Superior temporal gyrus (tissue), 1 donor: ENCODE results near the gene MFNG.

ENCODE experiments used
- DNase-seq: peaks from one replicate; pipeline ENCODE4 v3.0.0-alpha.2; 2016; ENCODE audit errors: extremely low spot score

Gene MFNG

DNA sequence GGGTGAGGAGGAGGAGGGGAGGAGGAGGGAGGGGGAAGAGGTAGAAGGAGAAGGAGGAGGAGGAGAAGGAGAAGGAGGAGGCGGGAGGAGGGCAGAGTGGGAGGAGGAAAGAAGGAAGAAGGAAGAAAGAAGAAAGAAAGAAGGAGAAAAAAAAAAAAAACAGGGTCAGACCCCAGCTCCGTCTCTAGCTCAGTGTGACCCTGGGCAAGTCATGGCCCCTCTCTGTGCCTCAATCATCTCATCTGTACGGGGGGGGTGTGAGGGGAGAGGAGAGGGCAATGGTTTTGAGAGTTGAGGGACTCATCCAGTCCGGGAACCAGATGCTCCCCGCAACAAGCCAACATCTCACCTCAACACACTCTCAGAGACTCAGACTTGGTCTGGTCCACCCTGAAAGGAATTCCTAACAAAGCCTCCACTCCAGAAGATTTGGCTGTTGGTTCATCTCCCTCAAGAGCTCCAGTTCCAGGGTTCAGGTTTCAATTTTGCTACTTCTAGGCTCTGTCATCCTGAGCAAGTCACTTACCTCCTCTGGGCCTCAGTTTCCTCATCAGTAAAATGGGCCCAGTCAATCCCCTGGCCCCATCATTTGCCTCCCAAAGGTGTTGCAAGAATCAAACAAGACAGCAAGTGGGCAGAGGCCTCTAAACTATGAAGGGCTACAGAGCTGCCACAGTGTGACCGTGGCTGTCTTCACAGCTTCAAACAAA lies 25.4 kb upstream of the MFNG start:
- DNase-seq = no peak

DNA sequence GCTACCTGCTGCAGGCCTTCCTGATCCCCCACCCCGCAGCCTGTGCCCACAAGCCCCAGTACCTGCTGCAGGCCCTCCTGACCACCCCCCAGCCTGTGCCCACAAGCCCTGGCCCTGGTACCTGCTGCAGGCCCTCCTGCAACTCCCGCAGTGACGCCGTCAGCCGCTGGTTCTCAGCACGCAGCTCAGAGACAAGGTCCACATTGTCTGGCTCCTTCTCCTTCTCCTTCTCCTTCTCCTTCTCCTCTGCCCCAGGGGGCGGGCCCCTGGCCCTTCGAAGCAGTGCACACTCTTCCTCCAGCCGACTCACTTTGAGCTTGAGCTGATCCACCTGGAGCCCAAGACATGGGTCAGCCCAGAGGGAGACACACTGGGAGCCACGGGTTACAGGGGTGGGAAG lies 23.9 kb upstream of the MFNG start:
- no peak for DNase-seq

DNA sequence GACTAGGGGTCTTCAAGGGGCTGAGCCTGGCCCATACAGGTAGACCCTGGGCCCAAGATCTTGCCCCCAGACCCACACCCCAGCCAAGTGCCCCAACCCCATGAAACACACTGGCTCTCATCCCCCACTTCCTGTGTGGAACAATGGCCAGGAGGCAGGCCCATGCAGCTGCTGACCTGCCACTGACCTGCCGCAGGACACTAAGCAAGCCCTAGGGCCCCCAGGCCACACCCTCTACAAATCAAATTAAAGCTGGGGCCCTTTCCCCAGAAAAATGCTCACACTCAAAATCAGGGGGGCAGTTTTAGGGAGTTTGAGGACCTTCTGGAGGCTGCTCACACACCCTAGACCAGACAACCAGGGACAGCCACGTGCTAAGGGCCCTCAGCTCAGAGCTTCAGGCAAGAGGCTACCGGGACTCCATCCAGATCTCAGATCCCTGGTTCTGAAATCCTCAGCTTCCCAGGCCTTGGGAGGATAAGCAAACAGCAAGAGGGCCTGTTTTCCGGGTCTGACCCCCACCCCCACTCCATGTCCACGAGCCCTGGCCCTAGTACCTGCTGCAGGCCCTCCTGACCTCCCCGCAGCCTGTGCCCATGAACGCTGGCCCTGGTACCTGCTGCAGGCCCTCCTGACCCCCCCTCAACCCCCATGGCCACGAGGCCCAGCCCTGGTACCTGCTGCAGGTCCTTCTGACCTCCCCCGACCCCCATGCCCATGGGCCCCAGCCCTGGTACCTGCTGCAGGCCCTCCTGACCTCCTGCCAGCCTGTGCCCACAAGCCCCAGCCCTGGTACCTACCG lies 23.1 kb upstream of the MFNG start:
- DNase-seq = no peak

DNA sequence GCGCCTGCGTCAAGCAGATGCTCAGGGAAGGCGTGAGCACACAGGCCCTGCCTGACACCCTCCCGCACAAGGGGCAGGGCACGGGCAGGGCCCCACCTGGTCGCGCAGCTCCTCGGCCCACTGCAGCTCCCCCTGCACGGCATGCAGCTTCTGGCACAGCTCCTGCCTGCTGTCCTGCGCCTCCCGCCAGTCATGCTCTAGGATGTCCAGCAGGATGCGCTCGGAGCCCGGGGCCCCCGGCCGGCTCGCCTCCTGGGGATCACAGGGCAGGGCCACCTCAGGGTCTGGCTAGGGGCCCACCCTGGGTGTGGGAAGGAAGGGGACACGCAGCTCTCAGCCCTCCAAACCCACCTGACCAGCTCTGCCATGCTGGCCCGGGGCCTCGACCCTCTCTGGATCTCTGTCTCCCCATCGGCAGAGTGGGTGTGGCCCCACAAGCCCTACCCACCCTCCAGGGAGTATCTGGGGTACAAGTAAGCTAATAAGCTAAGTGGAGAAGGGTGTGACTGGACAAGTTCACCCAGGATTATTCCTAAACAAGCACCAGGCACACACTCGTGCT lies 22.3 kb upstream of the MFNG start:
- DNase-seq = no peak

DNA sequence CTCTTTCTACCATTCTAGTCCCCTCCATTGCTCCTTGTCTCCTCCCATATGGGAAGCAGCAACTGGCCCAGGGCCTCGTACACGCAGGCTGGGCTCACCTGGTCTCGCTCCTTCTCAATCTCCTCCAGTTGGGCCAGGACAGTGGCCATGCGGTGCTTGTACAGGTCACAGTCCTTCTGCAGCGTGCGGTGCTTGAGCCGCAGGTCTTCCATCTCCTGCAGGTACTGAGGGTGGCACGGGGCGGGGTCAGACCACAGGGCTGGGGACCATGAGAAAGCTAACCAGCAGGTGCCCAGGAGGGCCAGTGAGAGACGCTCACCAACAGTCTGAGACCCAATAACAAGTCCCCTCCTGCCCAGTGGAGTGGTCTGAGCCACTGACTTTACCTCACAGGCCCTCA lies 21.5 kb upstream of the MFNG start:
- DNase-seq = no peak

DNA sequence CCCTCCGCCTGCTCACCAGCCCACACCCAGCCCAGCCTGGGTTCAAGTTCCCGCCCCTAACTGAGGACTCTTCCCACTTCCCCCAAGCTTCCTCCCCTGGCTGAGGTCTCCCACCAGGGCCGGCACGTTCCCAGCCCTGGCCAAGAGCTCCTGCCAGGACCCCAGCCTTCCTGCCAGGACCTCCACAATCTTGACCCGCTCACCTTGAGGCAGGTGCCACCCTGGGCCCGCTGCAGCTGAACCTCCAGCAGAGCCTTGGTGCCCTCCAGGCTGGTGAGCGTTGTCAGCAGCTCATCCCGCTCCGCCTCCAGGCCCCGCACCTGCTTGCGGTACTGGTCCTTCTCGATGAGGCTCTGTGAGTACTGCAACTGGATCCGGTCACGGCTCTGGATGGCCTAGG lies 19.8 kb upstream of the MFNG start:
- DNase-seq = no peak

DNA sequence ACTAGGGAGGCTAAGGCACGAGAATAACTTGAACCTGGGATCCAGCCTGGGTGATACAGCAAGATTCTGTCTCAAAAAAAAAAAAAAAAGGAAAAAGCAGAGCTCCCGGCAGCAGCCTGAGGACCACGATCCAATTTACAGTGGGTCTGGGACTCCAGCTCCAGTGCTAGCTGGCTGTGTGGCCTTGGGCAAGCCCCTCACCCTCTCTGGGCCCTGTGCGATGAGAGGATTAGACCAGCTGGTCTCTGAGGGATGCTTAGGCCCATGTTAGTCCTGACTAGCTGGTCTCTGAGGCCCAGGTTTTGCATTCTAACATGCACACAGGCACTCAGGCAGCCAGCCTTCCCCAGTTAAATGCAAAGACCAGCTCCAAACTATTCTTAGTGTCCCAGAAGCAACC lies 19.4 kb upstream of the MFNG start:
- DNase-seq = no peak

DNA sequence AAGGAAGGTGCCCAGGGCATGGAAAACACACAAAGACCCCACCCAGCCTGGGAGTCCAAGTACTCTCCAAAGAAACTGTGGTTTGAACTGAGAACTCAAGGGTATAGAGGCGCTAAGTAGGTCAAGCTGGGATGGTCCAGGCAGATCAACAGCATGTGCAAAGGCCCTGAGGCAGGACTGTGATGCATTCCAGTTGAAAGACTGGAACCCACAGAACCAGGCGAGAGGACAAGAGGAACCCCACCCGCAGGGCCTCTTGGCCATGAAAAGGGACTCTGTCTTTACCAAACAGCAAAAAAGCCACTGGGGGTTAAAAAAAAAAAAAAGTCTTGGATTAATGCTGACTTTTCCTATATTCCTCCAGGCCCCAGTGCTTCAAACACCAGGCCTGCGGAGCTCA lies 18.8 kb upstream of the MFNG start:
- DNase-seq = no peak

DNA sequence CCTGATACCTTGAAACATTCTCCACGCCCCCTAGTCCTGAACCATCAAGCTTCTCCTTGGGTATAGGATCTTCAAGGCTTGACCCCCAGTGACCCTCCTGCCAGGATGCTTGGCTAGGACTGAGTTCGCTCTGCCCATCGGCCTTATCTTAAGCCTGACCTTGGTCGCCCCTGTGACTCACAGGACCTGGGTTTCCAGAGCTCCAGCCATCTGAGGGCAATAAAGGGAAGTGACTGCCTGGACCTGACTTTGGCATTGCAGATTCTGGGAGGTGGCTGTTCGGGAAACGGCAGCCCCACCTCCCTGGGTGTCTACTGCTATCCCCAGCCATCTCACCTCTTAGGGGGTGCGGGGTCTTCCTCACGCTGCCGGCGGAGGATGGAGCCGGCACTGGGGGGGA lies 17.7 kb upstream of the MFNG start:
- DNase-seq = no peak

DNA sequence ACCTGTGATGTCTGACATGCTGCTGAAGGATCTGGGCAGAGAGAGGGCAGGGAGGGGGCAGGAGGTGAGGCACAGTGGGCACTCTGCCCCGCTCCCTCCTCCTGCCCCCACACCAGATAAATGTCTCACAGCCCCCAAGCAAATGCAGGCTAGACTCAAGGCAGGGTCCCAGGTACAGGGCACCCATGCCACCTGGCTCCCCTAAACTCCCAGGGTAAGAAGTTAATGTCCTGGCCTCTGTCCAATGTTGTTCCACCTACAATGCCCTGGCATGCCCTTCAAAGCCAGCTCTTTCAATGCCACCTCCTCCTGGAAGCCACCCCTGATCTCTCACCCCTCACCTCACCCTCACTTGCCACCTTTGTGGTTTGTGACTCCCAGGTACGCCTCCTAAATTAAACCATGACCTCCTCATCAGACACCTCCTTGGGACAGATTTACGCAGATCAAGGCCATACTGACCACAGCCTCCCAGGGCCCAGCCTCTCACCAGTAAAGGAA lies 17.0 kb upstream of the MFNG start:
- DNase-seq = no peak

DNA sequence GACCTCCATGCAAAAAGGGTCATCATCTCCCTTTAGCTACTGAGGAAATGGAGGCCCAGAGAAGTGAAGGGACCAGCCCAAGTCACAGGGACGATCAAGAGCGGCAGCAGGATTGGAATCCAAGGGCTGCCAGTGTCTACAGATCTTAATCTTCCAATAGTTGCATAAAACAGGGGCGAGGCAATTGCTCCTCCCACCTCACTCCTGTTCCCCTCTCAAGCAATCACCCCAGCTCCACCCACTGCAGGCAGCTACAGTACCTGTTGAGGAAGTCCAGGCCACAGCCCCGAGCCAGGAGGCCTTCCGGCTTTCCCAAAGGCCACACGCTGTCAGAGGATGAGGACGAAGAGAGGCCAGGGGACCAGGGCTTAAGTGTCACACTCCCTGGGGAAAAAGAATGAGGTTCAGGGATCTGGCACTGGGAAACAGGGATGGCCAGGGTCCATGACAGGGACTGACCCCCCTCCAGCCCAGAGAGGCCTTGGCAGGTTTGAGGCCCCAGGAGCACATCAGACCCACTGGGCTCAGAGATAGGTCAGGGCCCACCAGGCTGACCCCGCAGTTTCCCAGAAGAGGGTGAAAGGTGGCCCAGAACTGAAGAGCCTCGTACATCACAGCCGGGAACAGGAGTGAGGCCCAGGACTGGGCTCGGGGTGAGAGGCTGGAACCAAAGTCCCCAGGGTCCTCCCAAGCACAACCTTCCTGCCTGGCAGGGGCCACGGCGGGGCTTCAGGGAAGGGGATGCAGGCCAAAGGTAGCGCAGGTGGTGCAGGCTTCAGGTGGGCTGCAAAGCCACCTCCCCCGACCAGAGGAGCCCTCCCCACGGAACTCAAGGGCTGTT lies 16.4 kb upstream of the MFNG start:
- no peak for DNase-seq

DNA sequence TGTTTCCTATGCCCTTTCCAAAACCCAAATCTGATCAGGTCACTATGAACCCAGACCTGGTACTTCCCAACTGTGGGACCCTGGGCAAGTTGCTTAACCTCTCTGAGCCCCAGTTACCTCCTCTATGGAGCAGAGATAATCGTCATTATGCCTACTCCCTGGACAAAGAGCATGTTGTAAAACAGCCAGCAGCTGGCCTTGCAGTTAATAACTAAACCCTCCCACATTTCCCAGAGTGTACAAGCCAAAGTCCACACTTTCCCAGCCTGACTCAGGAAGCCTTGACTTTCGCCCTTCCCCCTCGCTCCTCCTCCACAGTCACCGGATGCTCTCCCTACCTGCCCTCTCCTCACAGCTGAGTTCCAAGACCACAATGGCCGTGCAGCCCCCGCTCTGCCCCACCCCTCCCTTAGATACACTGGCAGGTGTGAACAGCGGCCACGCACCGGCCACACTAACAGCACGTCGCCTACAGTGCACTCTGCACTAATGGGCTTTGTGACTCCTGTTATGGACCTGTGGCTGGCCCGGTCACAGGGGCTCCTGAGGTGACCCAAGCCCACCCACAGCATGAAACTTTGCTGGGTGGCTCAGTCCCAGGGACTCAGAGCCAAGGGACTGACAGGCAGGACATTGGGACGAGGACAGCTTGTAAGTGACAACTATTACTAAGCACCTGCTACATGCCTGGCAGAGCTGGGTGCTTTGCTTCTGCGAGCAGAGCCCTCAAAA lies 15.6 kb upstream of the MFNG start:
- DNase-seq = no peak

DNA sequence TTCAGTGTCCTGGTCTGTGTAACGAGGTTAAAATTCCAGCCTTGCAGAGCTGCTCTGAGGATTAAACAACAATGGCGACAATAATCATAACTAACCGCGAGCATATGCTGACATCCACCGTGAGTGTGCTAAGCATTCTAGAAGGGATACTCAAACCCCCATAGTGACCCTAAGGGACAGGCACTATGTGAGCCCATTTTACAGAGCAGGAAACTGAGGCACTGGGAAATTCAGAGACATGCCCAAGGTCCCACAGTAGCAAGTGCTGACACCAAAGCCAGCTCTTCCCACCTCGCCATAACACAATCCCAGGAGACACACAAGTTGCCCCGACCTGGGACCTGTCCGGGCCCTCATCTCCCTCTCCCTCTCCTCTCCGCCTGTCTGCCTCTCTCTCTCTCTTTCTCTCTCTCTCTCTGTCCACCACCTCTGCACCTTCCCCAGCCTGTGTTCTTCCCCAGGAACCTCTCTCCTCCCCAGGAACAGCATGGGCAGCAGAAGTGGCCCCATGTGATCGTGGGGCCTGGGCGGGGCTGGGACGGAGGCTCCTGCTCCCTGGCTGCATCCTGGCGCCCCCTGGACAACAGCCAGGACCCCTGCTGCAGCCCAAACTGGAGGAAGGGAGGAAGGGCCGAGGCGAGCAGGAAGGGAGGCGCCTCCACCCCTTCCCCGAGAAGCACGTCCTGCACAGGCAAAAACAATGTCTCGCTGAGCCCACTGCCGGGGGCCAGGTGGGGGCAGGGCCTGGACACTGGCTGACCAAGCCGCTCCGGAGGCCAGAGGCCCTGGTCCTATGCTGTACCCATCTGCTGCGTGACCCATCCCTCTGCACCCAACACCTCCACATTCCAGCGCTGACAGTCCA lies 14.8 kb upstream of the MFNG start:
- DNase-seq = no peak

DNA sequence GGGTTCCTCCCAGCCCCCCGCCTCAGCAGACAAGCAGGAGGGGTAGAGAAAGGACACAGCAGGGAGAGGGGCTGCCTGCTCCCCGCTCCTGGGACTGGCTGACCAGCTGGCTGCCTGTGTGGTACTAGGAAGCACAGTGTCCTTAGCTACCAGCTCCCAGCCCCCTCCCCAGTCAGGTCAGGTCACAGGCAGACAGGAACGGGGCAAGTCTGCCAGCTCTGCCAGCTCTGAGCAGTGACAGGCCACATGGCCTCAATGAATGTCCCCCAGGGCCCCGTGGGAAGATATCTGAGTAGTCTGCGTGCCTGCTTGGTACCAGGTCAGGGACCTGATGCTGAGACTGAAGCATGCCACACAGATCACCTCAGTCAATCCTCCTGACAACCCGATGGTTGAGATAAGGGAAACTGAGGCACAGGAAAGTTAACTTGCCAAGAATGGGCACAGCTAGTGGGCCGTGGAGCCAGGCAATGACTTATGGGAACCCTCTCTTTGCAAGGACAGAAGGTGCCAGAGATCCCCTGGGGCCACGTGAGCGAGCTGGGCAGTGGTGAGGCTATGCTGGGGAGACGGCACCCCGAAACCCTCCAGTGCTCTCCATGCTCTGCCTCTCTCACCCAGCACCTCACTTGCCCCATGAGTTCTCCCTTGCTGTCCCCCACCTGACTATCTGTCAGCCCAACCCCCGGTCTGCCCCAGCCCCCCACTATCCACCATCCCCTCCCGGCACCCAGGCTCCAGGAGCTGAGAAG lies 13.8 kb upstream of the MFNG start:
- no peak for DNase-seq

DNA sequence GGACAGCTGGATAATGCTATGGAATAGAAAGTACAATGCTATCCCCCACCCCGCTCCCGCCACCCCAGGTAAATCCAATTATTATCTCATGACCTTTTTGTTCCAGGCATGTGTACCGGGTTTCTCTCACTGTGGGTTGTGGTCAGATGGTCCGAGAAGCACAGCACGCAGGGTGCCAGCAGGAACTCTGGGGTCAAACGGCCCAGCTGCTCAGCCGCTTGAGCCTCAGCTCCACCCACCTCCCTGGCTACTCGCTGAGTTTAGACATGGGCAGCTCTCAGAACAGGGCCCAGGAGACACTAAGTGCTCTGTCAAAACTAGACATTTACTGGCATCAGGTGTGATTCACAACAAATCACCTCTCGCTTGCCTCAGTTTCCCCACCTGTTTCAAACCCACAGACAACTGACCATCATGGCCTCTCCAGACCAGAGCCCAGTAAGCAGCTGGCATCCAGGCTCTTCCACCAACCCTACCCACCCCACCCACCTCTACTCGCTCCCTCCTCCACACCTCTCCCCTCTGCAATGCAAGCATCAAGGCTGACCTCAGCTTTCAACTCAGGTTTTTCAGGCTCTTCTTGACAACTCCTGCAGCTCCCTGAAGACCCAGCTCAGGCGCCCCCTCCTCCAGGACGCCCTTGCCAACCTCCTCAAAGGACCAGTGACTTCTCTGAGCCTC lies 13.0 kb upstream of the MFNG start:
- no peak for DNase-seq

DNA sequence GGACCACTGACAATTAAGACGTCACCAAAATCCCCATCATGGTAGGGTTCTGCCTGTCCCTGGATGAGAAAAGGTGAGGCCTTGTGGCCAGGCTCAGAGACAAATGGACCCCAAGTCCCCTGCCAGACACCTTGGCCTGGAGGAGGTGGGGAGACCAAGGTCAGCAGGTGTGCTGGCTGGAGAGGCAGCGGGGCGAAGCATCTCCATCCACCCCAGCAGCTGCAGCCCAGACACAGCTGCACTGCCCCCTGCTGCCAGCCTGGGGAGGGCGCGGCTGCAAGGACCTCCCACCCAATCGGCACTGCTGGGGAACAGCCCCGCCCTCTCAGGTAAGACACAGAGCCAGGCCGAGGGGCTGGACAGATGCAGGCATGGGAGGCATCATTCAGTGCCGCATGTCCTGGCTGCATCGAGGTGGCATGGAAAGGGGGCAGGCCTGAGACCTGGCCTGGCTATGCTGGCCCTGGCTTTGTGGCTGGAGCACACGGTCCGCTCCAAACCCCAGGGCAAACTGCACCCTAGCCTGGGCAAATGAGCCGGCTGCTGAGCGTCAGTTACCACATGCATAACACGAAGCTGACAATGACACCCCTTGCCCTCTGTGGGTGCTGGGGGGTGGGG lies 12.2 kb upstream of the MFNG start:
- DNase-seq = no peak

DNA sequence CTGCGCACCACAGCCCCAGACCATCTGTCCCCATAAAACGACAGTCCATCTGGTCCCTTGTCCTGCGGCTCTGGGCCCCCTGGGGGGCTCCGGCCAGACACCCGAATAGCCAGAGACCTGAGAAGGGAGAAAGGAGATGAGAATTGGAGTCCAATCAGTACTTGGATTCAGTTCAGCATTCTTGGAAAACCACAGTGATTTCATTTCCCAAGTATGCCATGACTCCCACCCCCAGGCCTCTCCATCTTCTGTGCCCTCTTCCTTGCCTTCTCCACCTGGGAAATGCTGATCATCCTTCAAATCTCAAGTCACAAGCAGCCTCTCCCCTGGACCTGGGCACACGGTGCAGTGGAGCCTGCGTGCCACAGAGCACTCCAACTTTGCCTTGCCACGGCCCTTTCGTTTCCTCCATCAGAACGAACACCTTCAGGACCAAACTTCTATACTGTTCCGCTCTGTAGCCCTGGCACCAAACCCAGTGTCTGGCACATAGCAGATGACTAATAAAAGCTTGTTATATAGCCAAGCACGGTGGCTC lies 10.9 kb upstream of the MFNG start:
- DNase-seq = no peak

DNA sequence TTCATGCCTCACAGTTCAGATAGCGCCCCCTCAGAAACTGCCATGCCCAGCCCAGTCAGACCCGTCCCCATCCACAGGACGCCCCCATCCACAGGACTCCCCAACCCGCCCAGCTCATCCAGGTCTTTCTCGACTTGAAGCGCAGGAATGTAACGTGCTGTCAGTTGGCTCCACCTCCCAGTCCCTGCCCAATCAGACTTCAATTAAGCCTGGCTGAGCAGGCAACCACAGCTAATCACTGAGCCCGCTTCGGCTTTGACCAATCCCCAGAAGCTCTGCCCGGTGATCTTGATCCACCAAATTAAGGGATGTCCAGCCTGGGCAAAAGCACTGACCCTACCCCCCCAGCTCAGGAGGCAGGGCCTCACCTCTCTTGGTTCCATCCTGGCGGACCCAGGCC lies 10.5 kb upstream of the MFNG start:
- DNase-seq = no peak
